HG03439 (cell line): ENCODE results near the gene CDCA3.

Source experiments
- ATAC-seq: cut with Tn5 transposase; IDR thresholded peaks from one replicate; pipeline ENCODE4 v1.9.1; 2021; ENCODE audit warnings: mild to moderate bottlenecking, moderate library complexity; ENCODE audit not compliant: unreplicated experiment

Gene CDCA3

DNA sequence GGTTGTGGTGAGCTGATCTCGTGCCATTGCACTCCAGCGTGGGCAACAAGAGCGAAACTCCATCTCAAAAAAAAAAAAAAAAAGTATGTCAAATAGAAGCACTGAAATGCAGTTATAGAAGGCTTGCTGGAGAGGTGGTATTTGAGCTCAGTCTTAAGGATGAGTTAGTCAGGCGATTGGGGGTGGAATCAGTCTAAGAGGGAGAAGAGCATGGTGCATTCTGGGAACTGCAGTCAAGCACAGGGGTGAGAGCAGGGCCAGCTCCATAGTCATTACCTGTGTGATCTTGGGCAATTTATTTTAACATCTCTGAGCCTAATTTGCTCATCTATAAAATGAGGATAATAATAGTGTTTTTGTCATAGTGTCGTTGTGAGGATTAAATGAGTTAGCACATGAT lies 16.2 kb downstream of the CDCA3 start:
- ATAC-seq: no peak

DNA sequence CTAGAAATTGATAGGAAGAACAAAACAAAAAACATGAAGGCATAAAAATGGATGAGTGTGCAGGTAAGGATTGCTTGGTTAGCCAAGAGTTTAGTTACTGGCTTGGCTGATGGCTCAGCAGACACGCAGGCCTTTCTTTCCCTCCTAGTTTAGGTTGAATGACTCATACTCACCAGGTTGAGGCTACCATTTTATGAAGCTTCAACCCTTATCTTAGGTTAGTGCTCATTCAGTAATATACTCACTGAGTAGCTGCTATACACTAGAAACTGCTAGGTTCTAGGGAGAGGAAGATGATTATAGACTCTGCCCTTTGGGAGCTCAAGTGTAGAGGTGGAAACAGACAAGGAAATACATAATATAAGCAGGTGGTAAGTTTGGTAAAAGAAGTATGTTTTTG lies 16.8 kb downstream of the CDCA3 start:
- no peak for ATAC-seq

DNA sequence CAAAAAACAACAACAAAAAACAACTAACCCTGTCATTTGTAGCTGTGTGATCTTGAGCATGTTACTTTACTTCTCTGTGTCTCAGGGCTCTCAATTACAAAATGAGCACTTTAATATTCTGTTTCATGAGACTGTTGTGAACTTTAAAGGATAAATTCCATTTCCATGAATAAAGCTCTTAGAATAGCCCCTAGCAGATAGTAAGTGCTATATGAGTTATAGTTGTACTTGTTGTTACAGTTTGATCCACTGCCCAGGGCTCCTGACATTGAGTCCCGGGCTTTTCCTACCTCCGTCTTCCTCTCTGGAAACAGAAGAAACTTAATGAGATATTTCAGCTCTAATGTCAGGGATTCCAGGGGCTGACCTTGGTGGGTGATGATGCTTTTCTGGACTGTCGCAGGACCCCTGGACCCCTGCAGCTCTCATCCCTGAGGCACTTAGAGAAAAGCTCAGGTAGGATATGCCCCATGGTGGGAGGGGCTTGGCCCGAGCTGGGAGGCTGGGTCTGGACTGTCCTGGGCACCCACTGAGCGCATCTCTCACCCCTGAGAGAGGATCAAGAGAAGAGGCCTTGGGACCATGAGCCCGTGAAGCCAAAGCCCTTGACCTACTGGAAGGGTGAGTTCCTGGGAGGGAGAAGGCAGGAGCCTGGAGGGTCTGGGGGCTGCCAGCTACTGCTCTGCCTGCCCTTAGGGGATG lies 17.7 kb downstream of the CDCA3 start:
- ATAC-seq: no peak

DNA sequence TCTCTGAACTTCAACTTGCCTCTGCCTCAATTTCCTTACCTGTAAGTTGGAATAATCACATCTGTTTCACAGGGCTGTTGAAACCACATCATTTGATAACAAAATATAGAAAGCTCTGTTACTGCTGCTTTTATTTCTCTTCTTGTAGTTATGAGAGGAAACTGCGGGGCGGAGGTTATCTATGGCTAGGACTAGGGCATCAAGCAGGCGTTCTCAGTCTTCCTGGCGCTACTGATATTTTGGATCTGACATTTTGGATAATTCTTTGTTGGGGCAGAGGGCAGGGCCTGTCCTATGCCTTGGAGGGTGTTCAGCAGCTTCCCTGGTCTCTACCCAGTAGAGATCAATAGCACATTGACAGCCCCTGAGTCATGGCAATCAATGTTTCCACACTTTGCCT lies 19.0 kb downstream of the CDCA3 start:
- no peak for ATAC-seq

DNA sequence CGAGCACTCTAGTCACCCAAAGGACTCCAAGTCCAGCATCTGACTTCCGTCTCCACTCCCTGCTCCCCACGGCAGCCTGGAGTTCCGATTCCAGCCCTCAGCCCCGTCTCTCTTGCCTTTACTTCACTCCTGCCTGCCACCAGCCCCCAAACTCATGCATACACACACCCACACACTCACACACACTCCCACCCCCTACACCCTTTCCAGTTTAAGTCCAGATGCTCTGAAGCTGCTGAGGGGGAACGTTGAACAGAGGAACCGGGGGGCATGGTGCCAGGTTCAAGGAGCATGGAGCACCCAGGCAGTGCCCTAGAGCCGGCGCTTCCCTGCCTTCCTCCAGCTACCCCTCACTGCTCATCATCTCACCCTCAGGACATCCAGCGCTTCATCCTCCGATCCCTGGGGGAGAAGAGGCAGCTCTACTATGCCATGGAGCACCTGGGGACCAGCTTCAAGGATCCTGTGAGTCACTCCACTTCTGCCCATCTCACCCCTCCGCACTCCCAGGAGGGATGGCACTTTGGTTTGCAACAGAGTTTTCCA lies 19.6 kb downstream of the CDCA3 start:
- no peak for ATAC-seq

DNA sequence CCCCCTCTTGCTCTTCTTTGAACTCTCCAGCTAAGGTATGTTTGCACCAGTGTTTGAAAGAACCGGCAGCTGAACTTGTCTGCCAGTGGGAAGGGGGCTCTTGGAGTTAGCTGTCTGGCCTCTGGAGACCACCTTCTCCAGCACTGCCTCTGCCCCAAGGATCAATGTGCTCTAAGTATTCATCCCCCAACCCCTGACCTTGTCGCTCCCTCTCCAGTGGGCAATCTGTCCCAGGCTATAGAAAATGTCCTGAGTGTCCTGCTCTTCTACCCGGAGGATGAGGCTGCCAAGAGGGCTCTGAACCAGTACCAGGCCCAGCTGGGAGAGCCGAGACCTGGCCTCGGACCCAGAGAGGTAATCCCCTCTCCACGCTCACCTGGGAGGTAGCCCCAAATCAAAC lies 20.1 kb downstream of the CDCA3 start:
- no peak for ATAC-seq

DNA sequence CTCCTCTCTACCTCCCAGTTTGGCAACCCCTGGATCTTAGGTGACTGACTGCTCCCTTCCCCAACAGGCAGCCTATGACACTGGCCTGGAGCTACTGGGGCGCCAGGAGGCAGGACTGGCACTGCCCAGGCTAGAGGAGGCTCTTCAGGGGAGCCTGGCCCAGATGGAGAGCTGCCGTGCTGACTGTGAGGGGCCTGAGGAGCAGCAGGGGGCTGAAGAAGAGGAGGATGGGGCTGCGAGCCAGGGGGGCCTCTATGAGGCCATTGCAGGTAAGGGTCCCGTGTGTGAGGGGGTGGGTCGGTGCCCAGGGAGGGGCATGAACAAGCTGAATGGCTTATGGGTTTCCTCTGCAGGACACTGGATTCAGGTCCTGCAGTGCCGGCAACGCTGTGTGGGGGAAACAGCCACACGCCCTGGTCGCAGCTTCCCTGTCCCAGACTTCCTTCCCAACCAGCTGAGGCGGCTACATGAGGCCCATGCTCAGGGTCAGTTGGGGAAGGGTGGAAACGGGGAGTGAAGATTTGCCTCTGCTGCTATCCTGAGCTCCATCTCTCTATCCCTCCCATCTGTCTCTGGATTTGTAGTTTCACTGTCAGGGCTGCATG lies 20.7 kb downstream of the CDCA3 start:
- no peak for ATAC-seq

DNA sequence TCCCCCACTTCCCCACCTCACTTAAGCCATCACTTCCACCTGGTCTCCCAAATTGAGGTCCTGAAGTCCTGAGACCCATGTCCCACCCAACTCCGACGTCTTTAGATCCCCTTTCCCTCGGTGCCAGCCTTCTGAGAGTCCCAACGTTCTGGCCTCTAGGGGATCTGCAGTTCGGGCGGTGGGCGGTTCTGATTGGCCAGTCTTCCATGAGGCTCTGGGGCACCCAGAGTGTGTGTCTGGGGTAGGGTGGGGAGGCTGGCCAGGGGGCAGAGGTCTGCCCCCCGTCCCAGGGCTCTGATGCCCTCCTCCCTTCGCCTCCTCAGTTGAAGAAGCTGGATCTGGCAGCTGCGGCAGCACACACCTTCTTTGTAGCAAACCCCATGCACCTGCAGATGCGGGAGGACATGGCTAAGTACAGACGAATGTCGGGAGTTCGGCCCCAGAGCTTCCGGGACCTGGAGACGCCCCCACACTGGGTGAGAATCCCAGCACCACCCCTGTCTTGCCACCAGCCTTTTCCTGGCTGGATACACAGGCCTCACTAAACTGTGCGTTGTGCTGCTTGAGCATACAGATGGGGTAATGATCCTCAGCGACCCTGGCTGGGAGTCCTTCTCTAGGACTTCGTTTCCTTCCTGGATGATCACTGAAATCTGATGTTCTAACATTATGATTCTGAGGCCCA lies 21.4 kb downstream of the CDCA3 start:
- ATAC-seq: no peak

DNA sequence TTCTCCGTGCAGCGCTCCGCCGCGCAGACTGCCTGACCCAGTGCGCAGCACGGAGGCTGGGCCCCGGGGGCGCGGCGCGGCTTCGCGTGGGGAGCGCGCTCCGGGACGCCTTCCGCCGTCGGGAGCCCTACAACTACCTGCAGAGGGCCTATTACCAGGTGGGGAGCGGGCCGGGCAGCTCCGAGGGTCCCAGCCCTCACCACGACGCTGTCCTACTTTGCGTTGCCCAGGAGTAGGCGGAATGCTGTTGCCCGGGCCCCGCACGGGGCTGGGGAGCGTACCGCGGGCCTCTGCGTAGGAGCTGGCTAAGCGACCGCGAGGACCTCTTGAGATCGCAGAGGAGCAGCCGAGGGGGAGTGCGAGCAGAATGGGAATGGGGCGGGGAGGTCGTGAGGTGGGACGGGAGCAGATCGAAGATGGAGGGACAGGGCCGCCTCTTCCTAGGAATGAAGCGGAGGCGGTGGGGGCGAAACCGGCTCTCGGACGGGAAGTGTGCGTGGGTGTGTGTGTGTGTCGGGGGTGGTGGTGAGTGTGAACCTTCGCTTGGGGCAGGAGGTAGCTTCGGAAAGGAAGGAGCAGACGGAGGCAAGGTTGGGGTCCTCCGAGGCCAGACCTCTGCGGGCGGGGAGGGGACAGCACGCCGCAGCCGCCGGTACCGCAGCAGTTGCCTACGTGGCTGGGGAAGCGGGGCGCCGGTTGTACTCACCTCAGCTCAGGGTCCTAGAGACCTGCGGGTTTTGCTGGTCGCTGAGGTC lies 22.1 kb downstream of the CDCA3 start:
- no peak for ATAC-seq

DNA sequence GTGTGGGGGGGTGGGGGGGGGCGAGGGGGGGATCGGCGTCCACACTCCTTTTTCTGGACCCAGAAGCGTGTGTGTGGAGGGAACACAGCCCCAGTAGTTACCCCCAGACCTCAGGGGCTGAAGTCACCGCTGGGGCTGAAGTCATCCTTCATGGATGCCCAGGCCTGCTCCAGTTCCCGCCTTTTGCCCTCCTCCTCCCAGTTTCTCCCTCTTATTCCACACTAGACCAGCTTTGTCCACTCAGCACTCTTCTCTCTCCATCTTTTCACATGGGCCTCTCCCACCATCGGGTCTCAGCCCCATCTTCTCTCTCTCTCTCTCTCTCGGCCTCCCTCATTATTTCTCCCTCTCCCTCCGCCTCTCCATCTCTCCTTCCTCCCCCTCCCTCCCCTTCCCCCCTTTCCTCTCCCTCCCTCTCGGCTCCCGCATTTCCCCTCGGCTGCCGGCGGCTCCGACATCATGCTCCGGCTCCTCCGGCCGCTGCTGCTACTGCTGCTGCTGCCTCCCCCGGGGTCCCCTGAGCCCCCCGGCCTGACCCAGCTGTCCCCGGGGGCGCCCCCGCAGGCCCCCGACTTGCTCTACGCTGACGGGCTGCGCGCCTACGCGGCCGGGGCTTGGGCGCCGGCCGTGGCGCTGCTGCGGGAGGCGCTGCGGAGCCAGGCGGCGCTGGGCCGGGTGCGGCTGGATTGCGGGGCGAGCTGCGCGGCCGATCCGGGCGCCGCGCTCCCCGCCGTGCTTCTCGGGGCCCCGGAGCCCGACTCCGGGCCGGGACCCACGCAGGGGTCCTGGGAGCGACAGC lies 22.9 kb downstream of the CDCA3 start, which contains the start of gene P3H3:
P3H3 (plus strand) TSS at position 426 of the 799 bp plus-strand sequence; CDS start at position 460, 34 bp downstream.
- no peak for ATAC-seq

DNA sequence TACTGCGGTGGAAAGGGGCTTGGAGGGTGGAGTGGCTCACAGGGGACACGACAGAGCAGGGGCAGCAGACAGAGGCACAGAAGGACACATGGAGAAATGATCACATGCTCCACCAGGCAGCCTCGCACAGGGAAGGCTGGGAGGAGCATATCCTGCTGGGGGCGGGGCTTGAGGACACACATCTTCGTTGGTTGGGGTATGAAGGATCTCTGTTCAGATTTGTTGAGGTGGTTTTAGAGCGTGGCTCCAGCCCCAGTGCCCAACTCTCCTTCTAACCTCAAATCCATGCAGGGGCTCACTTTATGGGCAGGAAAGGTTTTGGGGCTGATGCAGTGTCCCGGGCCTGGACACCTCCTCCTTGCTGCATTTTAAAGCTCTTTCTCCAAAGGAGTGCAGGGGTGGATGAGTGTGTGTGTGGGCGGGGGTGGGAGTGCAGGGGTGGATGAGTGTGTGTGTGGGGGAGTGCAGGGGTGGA lies 23.6 kb downstream of the CDCA3 start:
- ATAC-seq: no peak

DNA sequence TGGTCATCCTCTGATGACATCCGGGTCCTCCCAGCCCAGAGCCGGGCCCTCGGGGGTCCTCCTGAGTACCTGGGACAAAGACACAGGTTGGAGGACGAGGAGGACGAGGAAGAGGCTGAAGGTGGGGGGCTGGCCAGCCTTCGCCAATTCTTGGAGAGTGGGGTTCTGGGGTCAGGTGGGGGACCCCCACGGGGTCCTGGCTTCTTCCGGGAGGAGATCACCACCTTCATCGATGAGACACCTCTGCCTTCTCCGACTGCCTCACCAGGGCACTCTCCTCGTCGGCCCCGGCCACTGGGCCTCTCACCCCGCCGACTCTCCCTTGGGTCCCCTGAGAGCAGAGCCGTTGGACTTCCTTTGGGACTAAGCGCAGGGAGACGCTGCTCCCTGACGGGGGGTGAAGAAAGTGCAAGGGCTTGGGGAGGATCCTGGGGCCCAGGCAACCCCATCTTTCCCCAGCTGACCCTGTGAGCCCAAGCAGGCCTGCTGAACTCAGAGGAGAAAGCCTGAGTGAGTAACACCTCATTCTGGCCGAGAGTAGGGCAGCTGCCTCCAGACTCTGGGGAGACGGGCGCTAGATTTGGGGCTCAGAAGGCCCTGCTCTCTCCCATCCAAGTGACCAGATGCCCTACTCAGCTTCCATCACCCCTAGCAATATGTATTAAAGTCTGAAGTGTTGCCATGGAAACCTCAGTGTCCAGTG lies 24.2 kb downstream of the CDCA3 start:
- ATAC-seq: no peak

DNA sequence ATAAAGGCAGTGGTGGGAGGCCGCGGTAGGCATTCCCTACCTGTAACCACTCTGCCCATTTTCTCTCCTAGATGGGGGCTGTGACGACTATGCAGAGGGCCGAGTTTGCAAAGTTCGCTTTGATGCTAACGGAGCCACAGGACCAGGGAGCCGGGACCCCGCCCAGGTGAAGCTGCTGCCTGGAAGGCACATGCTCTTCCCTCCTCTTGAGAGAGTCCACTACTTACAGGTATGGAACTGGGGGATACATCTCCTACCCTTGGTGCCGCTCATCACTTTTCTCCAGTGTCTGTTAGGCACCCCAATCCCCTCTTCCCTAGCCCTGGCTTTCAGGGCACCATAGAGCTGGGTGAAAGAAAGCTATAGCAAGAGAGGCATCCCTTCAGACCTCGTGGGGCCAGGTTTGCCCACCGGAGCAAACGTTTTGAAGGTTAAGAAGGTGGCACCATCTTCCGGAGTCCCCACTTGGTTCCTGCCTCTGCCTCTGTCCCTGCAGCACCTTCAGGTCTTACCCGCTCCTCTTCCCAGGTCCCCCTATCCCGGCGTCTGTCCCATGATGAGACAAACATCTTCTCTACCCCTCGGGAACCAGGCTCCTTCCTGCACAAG lies 24.9 kb downstream of the CDCA3 start:
- no peak for ATAC-seq

DNA sequence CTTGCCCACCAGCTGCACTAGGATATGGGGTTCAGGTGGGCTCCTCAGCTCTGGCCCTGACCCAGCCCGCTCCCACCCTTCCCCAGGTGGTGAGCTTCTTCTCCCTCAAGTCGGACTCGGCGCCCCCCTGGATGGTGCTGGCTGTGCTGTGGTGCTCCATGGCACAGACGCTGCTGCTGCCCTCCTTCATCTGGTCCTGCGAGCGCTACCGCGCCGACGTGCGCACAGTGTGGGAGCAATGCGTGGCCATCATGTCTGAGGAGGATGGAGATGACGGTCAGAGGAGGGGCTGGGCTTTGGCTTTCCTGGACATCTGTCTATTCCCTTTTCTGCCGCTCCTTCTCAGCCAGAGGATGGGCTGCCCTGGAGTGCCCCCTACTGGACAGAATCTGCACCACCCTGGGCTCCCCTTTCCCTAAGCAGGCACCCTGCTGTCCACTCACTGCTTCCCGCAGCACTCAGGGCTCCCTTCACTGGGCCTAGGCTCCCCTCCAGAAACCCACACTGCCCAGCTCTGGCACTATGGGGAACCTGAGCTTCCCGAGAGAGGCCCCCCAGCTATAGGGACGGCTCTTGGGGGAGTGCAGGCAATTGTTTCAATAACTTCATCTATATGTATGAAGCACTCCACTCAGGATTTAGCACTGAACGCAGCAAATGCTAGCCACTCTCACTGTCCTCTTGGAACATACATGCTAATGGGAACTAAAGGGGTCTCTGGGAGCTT lies 25.5 kb downstream of the CDCA3 start:
- ATAC-seq: no peak

DNA sequence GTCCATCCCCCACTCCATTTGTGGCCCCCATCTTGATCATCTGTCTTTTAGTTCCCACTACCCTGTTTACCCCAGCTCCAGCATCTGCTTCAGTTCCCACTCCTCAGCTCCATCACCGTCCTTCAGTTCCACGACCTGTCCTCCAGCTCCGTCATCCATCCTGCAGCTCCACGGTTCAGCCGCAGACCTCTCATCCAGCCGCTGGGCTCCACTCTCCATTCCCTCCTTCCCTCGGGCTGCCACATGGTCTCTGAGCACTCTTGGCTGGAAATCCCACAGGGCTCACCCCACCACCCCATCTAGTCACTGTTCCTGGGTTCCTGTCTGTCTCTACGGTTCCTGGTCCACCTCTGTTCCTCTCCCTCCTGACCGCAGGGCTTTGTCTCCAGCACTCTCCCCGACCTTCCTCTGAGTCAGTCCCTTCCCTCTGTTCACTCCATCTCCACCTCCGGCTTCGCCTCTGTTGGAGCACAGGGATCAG lies 26.1 kb downstream of the CDCA3 start:
- ATAC-seq: no peak

DNA sequence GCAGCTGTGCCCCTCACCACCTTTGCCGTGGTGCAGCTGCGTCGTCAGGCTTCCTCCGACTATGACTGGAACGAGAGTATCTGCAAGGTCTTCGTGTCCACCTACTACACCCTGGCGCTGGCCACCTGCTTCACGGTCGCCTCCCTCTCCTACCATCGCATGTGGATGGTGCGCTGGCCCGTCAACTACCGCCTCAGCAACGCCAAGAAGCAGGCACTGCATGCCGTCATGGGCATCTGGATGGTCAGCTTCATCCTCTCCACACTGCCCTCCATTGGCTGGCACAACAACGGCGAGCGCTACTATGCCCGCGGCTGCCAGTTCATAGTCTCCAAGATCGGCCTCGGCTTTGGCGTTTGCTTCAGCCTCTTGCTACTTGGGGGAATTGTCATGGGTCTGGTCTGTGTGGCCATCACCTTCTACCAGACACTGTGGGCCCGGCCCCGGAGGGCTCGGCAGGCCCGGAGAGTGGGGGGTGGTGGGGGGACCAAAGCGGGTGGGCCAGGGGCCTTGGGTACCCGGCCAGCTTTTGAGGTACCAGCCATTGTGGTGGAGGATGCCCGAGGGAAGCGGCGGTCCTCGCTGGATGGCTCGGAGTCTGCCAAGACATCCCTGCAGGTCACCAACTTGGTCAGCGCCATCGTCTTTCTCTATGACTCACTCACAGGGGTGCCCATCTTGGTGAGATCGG lies 26.9 kb downstream of the CDCA3 start:
- no peak for ATAC-seq

DNA sequence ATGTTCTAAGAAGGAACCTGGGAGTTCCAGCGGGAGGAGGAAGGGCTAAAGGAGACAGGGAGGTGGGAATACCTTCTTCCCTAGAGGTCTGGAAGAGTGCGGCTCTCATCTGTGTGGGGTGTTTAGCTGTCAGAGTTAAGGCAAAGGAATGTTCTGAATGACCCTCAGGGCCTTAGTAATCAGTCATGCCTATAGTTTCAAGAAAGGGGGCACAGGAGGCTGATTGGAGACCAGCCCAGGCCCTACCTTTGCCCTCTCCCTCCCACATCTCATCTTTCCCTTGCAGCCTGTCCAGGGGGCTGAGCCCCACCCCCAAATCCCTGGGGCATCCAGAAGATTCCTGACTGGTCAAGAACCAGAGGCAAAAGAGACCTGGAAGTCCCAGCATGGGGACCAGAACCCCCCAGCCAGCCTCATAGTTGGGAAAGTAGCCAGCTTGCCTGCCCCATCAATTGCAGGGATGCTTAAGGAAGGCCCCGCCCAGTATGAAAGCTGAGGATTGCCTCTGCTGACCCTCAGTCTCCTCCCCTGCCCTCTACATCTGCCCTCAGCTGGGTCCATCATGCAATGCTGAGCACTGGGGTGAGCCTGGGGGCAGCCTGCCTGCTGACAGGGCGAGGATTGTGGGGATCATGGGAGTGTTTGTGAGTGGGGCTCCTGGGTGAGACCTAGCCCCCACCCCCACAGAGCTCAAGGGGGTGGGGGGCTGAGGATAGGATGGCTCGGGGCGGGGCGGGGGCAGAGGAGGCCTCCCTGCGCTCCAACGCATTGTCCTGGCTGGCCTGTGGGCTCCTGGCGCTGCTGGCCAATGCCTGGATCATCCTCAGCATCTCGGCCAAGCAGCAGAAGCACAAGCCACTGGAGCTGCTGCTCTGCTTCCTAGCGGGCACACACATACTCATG lies 27.7 kb downstream of the CDCA3 start:
- ATAC-seq: no peak
